ENCODE measurements around the gene SLC33A1.
"Not testable (repeated sequence)": the region's sequence is repeated elsewhere in the genome, so short reads cannot be mapped to it uniquely, and the experiment has no call there.

The SLC33A1 gene

DNA sequence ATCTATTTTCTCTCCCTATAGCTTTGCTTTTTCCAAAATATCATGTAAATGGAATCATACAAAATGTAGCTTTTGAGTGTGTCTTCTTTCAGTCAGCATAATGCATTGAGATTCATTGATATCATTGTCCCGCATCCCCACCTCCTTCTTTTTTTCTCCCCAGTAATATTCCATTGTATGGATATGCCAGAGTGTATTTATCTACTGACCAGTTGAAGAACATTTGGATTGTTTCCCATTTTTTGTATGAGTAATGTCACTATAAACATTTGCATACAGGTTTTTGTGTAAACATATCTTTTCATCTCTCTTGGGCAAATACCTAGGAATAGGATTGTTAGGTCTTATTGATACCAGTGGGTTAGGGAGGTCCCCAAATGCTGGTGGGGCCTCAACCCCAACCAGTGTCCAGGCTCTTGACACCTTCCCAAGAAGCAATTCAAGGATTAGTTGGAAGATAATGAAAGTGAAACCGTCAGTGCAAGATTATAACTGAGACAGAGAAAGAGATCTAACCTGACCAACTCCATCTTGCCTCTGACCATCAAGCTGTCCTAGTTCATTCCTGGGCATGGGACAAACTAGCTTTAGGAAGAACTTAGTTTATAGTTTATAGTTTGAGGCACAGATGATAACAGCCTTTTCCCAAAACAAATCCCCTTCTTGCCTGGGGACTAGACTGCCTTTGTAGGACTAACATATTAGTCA is 7.4 kb upstream of the SLC33A1 start:
- no peak for DNase-seq

DNA sequence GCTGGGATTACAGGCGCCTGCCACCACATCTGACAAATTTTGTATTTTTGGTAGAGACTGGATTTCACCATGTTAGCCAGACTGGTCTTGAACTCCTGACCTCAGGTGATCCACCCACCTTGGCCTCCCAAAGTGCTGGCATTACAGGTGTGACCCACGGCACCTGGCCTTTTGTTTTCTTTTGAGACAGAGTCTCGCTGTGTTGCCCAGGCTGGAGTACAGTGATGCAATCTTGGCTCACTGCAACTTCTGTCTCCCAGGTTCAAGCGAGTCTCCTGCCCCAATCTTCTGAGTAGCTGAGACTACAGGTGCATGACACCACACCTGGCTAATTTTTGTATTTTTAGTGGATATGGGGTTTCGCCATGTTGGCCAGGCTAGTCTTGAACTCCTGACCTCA is 6.2 kb upstream of the SLC33A1 start:
- DNase-seq: not testable (repeated sequence)

DNA sequence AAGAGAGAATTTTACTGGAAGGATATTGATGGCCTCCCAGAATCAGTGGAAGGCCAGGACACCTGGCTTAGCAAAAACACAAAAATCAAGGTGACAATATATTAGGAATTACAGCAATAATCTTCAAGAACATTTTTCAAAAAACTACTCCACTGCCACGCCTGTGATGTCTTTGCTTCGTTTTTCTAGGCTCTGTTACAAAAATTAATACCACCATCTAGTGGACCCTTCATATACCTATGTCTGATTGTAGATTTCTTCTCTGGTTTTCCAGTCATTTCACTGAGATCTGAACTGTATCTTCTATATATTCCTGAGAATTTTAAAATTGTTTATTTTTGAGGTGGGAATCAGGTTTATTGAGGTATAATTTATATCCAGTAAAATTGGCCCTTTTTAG is 5.6 kb upstream of the SLC33A1 start:
- DNase-seq: no peak

DNA sequence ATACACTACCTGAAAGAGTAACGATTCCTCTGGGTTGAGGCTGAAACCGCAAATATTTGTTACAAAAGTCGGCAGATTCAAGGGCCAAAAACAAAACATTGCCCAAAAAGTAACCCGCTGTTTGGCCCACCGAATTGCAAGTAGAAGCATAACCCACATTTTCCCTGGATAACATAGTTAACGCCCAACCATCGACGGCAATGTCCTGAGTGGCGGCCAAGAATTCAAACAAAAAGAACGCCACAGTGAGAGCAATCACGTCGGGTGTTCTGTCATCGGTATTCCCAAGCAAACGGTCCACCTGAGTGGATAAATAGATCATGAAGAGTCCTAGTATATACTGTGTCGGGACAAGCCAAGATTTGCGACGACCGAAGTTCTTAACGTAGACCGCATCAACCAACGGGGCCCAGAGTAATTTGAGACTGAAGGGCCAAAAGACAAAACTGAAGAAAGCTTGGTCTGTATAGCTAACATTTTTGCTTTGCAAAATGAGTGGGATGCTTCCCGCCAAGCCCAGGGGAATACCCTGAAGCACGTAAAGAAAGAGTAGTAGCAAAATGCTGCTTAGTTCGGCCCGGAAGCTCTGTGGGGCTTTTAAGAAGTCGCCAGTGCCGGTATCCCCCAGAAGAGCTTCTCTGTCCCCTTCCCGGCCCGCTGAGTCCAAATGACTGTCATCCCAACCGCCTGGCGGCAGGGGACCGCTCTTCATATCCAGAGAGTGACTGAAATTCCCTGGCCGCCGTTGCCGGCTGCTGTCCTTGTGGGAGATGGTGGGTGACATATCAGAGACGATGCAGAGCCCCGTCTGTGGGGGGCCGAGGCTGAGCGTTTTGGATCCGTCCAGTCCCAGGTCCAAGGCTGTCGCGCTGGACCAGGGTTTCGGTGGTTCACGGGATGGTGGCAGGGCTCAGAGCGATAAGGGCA is 750 bp downstream of the SLC33A1 start:
- DNase-seq: peak; percentile 45

DNA sequence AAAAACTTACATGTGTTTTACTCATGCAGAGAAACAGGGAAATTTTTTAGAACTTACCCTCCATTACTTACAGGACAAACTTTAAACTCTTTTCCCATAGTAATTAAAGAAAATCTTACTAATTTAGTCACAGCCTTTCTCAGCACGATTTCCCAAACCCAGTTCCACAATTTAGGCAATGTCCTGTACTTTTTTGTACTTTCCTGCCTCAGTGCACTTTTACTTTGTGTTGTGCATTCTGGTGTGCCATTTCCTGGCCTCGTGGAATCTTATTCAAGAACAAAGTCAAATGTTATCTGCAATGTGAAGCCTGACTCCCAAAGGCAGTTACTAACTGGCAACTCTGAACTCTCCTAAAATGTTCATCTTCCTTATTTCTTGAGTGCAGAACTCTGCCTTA is 1.9 kb downstream of the SLC33A1 start:
- DNase-seq: no peak

DNA sequence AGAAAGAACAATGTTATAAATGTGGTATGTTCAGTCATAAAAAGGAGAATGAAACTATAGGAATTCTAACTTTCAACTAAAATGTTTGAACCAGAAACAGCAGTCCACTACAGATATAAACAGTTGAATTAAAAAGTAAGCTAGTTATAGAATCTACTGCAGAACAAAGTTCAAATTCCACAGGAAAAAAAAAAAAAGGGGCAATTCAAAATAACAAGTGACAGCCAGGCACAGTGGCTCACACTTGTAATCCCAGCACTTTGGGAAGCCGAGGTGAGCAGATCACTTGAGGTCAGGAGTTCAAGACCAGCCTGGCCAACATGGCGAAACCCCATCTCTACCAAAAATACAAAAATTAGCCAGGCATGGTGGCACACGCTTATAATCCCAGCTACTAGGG is 4.8 kb downstream of the SLC33A1 start:
- not testable (repeated sequence) for DNase-seq

DNA sequence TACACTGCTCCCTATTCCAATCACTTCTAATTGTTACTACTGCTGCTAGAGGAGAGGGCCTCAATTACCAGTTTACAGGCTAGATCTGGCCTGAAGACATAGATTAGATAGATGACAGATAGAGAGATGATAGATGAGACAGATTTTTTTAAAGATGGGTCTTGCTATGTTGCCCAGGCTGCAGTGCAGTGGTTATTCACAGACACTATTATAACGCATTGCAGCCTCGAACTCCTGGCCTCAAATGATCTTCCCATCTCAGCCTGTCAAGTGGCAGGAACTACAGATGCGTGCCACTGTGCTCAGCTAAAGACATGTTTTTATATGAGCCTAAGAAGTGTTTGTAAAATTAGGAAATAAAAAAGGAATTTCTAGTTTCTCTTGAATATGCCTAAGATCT is 6.2 kb downstream of the SLC33A1 start:
- DNase-seq: no peak

DNA sequence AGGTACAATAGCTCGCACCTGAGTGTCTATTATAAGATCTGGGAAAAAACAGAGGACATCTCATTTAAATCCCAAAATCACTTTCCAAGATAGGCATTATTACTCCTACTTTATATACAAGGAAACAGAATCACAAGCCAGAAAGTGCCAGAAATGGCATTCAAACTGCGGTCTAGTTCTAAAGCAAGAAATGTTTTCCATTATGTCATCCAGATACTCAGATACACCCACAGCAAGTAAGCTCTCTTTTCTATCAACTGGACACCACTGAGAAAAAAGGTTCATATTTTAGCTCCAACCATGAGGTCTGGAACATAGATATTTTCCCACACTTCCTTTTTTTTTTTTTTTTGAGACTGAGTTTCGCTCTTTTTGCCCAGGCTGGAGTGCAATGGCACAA is 8.1 kb downstream of the SLC33A1 start:
- no peak for DNase-seq

DNA sequence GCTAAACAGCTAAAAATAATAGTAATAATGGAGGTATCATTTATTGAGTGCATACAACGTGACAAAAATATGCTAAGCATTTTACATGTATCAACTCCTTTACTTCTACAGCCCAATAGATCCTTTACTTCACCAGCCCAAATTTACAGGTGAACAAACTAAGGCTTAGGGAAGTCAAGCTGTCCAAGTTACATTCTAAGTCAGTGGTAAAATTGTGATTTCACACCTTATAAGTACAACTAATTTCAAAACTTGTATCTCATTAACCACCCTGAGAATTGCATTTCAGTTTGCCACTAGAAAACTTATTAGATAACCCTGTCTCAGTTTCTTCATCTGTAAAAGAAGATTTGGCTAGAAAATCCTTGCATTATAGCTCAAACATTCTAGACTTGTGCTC is 10.7 kb downstream of the SLC33A1 start:
- DNase-seq: no peak

DNA sequence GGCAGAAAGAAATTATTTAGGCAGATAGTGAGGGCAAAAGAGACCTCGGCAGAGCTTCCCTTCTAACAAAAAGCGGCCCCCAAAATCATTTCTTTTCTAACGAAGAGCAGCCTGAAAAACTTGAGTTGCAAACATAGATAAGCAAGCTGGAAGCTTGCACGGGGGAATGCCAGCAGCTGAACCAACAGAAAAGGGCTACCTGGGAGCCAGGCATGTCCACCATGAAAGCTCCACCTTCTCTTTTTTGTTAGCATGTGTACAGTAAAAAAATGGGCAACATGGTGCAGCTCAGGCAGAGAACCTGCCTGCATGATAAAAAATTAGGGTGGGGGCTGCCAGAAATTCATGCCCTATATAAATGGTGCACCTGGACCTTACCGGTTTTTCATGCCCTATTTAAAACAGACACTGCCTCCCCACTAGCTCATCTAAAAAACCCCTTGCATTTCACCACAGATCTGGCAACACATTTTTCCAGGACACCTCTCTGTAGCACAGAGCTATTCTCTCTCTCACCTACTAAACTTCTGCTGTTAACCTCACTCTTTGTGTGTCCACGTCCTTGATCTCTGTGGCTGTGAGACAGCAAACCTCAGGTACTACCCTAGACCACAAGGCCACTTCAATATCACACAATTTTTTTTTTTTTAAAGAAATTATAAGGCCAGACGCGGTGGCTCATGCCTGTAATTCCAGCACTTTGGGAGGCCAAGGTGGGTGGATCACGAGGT is 18.7 kb downstream of the SLC33A1 start:
- DNase-seq: no peak

DNA sequence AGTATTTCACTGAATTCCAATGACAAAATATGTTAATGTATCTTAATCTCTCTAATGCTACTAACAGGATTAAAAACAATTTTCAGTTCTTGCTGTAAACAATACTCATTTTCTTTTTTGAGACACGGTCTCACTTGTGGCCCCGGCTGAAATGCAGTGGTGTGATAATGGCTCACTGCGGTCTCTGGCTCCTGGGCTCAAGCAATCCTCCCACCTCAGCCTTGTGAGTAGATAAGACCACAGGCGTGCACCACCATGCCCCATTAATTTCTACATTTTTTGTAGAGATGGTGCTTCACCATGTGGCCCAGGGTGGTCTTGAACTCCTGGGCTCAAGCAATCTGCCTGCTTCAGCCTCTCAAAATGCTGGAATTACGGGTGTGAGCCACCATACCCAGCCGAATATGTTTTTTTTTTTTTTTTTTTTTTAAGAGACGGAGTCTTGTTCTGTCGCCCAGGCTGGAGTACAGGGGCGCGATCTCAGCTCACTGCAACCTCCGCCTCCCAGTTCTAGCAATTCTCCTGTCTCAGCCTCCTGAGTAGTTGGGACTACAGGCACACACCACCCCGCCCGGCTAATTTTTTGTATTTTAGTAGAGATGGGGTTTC is 25.6 kb downstream of the SLC33A1 start:
- DNase-seq: not testable (repeated sequence)

DNA sequence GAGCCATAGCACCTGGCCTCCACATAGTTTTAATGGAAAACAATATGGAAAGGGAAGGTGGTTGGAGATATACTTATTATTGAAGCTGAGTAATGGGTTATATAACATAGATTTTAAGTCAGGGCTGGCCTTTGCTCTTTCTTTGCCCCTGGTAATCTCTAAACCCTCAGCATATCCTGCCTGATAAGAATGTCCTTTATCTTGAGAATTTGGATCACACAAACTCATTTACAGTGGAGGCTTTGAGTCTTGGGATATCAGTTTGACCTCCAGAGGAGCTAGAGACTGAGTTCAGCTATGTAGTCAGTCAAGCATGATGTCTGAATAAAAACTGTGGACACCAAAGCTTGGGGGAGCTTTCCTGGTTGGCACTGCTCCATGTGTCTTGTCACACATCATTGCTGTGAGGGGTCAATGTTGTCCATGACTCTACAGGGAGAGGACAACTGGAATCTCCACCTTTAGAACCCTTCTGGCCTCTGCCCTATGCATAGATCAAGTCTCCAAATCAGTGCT is 39.1 kb downstream of the SLC33A1 start:
- no peak for DNase-seq

DNA sequence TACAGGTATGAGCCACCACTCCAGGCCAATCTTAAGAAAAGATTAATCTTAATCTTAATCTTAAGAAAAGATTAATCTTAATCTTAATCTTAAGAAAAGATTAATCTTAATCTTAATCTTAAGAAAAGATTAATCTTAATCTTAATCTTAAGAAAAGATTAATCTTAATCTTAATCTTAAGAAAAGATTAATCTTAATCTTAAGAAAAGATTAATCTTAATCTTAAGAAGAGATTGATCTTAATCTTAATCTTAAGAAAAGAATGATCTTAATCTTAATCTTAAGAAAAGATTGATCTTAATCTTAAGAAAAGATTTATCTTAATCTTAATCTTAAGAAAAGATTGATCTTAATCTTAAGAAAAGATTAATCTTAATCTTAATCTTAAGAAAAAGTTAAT is 41.0 kb downstream of the SLC33A1 start:
- not testable (repeated sequence) for DNase-seq

DNA sequence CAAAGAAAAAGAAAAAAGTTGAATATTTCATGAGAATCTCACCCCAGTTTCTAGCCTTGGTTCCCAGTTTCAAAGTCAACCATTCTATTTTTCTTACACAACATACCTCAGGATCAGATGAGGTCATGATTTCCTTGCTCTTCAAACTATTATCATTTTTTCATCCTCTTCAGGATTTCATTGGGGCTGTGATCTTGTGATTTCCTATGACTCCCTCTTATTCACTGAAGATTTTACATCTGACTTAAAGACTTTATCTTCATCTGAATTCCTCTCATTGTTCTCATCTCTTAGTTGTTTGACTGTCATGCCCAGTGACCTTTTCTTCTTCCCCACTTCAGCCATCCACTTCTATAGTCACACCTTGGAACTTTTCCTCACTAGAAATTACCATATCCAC is 45.0 kb downstream of the SLC33A1 start:
- no peak for DNase-seq

DNA sequence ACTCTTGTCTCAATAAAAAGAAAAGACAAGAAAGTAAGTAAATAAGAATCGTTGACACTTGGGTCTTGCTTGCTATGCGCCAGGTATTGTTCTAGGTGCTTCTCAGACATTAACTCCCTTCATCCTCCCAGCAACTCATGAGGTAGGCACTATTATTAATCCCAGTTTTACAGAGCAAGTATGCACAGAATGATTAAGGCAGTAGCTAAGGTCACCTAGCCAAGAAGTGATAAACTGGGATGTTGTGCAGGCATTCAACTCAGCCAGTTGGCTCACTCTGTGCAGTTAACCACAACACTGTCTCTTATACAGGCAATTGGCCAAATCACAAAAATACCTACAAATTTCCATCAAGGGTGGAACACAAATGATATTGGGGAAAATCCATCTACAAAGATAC is 46.4 kb downstream of the SLC33A1 start:
- no peak for DNase-seq

DNA sequence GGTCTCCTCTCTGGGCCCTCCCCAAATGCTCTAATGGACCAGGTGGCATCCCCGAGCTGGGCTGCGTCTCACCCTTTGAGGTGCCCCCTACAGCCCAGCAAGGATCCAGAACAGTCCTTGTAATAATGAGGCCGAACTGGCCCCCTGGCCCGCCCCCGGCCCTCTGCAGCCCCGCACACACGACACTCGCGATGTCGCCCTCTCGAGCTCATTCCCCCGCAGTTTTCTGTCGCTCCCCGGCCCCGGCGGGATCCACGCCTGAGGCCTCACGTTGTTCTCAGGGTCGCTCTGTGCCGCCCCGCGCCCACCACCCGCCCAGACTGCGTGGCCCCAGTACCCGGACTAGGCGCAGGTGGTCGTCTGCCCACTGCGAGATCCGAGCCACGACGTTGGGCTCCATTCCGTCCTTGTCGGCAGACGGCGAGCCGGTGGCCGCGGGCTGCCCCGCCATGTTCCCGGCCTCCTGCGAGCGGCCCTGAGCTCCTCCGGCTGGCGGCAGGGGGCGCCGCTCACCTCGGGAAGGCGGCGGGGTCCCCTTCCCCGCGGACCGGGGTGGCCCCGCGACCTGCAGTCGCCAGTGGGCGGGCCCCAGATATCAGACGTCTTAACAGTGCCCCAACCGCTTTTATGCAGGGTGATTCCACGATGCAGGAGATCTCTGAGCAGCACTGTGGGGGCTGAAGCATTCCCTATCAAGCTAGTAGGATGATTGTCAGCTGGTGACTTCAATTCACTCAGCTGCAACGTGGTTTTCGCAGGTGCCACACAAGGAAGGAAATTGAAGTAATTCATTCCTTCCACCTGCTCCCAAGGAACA is 48.2 kb downstream of the SLC33A1 start, which contains the start of gene C3orf33:
Gene C3orf33 (minus strand): TSS at position 477 of the 817 bp plus-strand sequence. CDS start 26 bp downstream, at position 451.
- DNase-seq: peak; percentile 72

DNA sequence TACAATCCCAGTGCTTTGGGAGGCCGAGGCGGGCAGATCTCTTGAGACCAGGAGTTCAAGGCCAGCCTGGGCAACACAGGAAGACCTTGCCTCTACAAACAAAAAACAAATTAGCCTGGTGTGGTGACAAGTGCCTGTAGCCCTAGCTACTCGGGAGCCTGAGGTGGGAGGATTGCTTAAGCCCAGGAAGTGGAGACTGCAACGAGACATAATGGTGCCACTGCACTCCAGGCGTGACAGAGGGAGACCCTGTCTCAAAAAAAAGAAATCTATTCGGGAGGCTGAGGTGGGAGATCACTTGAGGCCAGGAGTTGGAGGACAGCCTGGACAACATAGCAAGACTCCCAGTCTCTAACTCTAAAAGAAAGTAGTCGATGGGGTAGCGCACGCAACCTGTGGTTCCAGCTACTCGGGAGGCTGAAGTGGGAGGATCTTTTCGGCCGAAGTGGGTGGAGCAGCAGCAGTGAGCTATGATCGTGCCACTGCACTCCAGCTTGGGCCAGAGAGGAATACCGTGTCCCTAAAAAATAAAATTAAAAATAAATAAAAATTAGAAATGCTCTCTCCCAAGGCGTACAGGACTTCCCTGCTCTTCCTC is 48.9 kb downstream of the SLC33A1 start:
- DNase-seq: peak; percentile 58

DNA sequence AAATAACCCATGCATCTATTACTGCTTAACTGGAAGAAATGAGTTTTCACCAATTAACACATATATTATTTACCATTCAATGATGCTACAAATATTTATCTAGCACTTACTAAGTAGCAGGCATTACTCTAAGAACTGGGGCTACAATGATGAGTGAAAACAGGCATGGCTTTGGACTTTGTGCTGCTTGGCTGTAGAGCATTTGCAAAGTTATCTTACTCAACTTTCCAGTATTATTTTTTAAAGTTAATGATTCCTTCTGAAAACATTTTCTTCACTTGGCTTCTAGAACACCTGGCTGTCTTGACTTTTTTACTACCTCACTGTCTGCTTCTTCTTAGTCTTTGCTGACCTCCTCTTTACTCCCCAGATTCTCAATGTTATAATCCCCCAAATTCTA is 49.9 kb downstream of the SLC33A1 start:
- DNase-seq: no peak

DNA sequence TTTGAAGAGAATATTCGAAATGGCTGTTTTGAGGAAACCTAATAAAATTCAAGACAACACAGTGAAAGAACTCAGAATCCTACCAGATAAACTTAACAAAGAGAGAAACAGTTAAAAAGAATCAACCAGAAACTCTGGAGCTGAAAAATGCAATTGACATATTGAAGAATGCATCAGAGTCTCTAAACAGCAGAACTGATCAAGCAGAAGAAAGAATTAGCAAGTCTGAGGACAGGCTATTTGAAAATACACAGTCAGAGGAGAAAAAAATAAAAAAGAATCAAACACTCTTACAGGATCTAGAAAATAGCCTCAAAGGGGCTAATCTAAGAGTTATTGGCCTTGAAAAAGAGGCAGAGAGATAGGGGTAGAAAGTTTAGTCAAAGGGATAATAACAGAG is 61.7 kb downstream of the SLC33A1 start:
- DNase-seq: no peak

DNA sequence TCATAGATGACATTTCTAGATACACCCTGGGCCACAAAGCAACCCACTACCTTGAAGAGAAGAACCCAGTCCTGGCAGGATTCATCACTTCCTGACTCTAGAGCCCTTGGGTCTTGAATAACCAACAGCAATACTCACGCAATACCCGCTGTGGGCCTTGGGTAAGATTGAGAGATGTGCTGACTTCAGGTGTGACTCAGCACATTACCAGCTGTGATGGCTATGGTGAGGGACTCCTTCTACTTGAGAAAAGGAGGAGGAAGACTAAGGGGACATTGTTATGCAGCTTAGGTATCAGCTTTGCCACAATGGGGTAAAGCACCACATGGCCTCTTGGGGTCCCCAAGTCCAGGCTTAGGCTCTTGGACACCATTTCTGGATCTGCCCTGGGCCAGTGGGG is 63.0 kb downstream of the SLC33A1 start:
- DNase-seq: no peak

DNA sequence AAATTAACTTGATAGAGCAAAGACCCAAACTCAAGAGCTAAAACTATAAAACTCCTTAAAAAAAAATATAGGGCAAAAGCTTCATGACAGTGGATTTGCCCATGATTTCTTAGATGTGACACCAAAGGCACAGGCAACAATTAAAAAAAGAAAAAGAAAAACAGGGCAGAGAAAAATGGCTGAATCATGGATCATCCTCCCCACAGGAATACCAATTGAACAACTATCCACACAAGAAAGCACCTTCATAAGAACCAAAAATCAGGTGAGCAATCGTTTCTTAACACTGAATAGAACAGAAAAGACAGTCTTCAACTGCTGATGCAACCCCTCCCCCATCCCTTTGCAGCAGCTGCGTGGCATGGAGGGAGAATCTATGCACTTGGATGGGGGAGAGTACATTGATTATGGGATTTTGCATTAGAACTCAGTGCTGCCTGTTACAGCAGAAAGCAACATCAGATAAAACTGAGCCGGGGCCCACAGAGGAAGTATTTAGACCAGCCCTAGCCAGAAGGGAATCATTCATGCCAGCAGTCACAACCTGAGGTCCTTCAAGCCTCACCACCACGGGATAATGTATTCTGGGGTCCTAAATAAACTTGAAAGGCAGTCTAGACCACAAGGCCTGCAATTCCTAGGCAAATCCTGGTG is 63.8 kb downstream of the SLC33A1 start:
- no peak for DNase-seq
